ENCODE data around the gene NECTIN3.

The NECTIN3 gene

DNA sequence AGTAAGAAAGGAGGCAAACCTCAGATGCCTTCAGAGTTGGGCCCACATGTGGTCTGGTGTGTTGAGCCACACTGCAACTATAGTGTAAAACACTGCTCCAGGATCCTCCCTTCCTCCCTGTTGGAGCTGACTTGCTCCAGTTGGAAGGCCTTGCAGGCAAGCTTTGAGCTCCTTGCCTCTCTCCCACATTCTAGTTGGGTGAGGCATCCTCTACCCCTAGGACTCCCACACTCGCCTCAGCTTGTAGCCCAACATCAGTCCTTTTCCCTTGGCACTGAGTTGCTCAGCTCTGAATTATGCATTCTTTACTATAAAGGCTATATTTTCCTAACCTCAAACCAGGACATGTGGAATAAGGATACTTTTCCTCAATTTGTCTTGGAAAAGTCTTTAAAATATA lies 143.9 kb downstream of the NECTIN3 start:
- no peak for TF ChIP-seq TAF1 (IDR thresholded peaks at IDR 0.05; ENCODE audit: low read depth)
- no peak for TF ChIP-seq ZBTB7A (IDR thresholded peaks at IDR 0.05; ENCODE audit: low read depth)
- TF ChIP-seq FOXM1 (IDR thresholded peaks at IDR 0.05; ENCODE audit: borderline replicate concordance, low read depth) = no peak
- TF ChIP-seq EGR1 (IDR thresholded peaks at IDR 0.05) = no peak
- no peak for TF ChIP-seq CEBPB (IDR thresholded peaks at IDR 0.05)
- TF ChIP-seq NFIC (IDR thresholded peaks at IDR 0.05) = no peak

DNA sequence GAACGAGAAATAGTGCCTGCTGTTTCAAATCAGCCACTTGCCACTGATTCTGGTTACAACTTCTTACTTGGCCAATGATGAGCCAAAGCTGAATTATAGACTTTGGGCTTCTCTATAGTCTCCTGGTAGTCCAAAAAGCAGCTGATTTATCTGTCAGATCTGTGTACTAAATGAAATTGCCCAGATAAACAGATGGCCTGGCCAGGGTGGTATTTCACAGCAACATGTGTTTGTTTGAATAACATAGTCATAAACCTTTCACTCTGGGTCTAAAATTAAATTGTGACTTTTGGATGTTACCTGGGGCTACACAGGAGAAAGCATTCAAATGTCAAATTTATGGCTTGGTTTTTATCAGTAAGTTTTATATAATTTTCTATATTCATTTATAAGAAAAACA lies 147.0 kb downstream of the NECTIN3 start:
- TF ChIP-seq RAD21 (IDR thresholded peaks at IDR 0.05; ENCODE audit: low read depth) (no peak), TCF12 (IDR thresholded peaks at IDR 0.05; ENCODE audit: low read depth) (no peak), EP300 (IDR thresholded peaks at IDR 0.05; ENCODE audit: borderline replicate concordance) (no peak), CREB1 (IDR thresholded peaks at IDR 0.05; ENCODE audit: low read depth) (no peak), NFIC (IDR thresholded peaks at IDR 0.05) (no peak)

DNA sequence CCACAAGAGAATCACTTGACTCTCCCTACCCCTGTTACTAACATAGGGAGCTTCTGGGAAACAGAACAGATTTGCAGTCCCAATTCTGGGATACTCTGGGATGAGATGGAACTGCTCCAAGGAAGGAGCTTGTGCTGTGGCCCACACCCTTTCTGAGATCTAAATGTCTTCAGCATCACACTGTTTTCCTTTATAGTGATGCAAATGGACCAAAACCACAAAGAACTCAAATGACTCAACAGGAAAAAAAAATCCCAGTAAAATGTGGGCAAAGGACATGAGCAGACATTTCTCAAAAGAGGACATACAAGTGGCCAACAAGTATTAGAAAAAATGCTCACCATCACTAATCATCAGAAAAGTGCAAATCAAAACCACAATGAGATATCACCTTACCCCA lies 155.6 kb downstream of the NECTIN3 start:
- TF ChIP-seq TCF12 (IDR thresholded peaks at IDR 0.05; ENCODE audit: low read depth) (no peak), CREB1 (IDR thresholded peaks at IDR 0.05; ENCODE audit: low read depth) (no peak)

DNA sequence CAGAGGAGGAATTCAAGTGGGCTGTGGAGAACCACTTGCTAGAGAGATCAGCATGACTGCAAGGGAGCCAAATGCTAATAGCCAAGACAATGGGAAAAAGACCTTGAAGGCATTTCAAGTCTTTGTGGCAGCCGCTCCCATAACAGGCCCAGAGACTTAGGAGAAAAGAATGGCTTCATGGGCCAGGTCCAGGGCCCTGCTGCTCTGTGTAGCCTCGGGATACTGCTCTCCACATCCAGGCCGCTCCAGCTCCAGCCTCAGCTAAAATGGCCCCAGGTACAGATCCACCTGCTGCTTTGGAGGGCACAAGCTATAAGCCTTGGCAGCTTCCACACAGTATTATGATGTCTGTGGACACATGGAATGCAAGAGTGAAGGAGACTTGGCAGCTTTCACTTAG lies 157.7 kb downstream of the NECTIN3 start:
- no peak for TF ChIP-seq TAF1 (IDR thresholded peaks at IDR 0.05; ENCODE audit: low read depth)
- TF ChIP-seq, protein P1, sequence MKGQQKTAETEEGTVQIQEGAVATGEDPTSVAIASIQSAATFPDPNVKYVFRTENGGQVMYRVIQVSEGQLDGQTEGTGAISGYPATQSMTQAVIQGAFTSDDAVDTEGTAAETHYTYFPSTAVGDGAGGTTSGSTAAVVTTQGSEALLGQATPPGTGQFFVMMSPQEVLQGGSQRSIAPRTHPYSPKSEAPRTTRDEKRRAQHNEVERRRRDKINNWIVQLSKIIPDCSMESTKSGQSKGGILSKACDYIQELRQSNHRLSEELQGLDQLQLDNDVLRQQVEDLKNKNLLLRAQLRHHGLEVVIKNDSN (IDR thresholded peaks at IDR 0.05) = no peak
- no peak for TF ChIP-seq CEBPB (IDR thresholded peaks at IDR 0.05)
- TF ChIP-seq, protein P2, sequence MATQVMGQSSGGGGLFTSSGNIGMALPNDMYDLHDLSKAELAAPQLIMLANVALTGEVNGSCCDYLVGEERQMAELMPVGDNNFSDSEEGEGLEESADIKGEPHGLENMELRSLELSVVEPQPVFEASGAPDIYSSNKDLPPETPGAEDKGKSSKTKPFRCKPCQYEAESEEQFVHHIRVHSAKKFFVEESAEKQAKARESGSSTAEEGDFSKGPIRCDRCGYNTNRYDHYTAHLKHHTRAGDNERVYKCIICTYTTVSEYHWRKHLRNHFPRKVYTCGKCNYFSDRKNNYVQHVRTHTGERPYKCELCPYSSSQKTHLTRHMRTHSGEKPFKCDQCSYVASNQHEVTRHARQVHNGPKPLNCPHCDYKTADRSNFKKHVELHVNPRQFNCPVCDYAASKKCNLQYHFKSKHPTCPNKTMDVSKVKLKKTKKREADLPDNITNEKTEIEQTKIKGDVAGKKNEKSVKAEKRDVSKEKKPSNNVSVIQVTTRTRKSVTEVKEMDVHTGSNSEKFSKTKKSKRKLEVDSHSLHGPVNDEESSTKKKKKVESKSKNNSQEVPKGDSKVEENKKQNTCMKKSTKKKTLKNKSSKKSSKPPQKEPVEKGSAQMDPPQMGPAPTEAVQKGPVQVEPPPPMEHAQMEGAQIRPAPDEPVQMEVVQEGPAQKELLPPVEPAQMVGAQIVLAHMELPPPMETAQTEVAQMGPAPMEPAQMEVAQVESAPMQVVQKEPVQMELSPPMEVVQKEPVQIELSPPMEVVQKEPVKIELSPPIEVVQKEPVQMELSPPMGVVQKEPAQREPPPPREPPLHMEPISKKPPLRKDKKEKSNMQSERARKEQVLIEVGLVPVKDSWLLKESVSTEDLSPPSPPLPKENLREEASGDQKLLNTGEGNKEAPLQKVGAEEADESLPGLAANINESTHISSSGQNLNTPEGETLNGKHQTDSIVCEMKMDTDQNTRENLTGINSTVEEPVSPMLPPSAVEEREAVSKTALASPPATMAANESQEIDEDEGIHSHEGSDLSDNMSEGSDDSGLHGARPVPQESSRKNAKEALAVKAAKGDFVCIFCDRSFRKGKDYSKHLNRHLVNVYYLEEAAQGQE (IDR thresholded peaks at IDR 0.05; ENCODE audit: low read depth) = no peak
- TF ChIP-seq CREB1 (IDR thresholded peaks at IDR 0.05; ENCODE audit: low read depth) = no peak
- TF ChIP-seq RAD21 (IDR thresholded peaks at IDR 0.05; ENCODE audit: low read depth) = no peak
- no peak for TF ChIP-seq EP300 (IDR thresholded peaks at IDR 0.05; ENCODE audit: borderline replicate concordance)
- no peak for TF ChIP-seq FOXM1 (IDR thresholded peaks at IDR 0.05; ENCODE audit: borderline replicate concordance, low read depth)
- TF ChIP-seq EGR1 (IDR thresholded peaks at IDR 0.05) = no peak
- no peak for TF ChIP-seq NFIC (IDR thresholded peaks at IDR 0.05)
- no peak for TF ChIP-seq TCF12 (IDR thresholded peaks at IDR 0.05; ENCODE audit: low read depth)
- TF ChIP-seq, protein P3, sequence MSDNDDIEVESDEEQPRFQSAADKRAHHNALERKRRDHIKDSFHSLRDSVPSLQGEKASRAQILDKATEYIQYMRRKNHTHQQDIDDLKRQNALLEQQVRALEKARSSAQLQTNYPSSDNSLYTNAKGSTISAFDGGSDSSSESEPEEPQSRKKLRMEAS (IDR thresholded peaks at IDR 0.05) = no peak
- TF ChIP-seq TEAD4 (IDR thresholded peaks at IDR 0.05) = no peak
- TF ChIP-seq ZBTB7A (IDR thresholded peaks at IDR 0.05; ENCODE audit: low read depth) = no peak
- TF ChIP-seq YY1 (IDR thresholded peaks at IDR 0.05; ENCODE audit: low read depth) = no peak

DNA sequence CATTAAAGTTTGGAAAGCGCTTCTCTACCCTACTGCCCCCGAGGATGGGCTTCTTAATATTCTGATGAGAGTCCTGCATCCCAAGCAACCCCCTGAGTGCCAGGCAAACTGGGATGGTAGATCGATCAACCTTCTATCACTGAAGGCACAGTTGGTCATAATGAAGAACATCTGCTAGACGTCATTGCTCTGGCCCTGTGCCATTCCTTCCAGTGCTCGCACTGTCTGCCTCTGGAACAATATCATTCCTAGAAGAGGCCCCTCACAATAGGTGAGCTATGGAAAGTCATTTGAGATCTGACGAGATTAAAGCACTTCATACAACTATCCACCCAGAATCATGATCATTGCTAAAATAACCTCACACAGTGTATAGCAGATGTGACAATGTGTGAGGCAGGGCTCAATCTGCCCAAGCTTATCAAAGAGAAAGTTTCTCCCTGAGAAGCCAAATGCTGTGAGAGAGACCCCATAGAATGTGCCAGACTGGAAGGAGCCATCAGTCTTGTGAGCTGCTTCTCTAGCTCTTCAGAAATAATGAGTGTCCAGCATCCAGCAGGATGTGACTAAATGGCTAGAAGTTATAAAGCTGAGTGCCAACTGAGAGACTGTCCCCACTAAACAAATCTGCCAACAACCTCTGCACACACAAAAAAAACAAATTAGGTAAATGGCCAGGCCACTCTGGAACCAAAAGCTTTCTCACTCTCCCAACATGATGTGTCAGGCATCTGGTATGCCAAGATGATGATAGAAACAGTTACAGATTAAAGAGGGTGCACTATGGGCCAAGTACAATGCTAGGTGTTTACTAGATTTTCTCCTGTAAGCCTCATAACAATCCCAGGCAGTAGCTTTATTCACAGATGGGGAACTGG lies 165.5 kb downstream of the NECTIN3 start:
- no peak for TF ChIP-seq TEAD4 (IDR thresholded peaks at IDR 0.05)
- no peak for TF ChIP-seq EGR1 (IDR thresholded peaks at IDR 0.05)
- no peak for TF ChIP-seq FOXM1 (IDR thresholded peaks at IDR 0.05; ENCODE audit: borderline replicate concordance, low read depth)
- no peak for TF ChIP-seq EP300 (IDR thresholded peaks at IDR 0.05; ENCODE audit: borderline replicate concordance)
- no peak for TF ChIP-seq TCF12 (IDR thresholded peaks at IDR 0.05; ENCODE audit: low read depth)
- no peak for TF ChIP-seq CREB1 (IDR thresholded peaks at IDR 0.05; ENCODE audit: low read depth)
- TF ChIP-seq CEBPB (IDR thresholded peaks at IDR 0.05) = no peak
- no peak for TF ChIP-seq TAF1 (IDR thresholded peaks at IDR 0.05; ENCODE audit: low read depth)
- TF ChIP-seq, protein P2 (IDR thresholded peaks at IDR 0.05; ENCODE audit: low read depth) = no peak
- no peak for TF ChIP-seq YY1 (IDR thresholded peaks at IDR 0.05; ENCODE audit: low read depth)
- TF ChIP-seq RAD21 (IDR thresholded peaks at IDR 0.05; ENCODE audit: low read depth) = no peak
- TF ChIP-seq ZBTB7A (IDR thresholded peaks at IDR 0.05; ENCODE audit: low read depth) = no peak
- no peak for TF ChIP-seq NFIC (IDR thresholded peaks at IDR 0.05)
- TF ChIP-seq, protein P3 (IDR thresholded peaks at IDR 0.05) = no peak
- TF ChIP-seq, protein P1 (IDR thresholded peaks at IDR 0.05) = no peak

DNA sequence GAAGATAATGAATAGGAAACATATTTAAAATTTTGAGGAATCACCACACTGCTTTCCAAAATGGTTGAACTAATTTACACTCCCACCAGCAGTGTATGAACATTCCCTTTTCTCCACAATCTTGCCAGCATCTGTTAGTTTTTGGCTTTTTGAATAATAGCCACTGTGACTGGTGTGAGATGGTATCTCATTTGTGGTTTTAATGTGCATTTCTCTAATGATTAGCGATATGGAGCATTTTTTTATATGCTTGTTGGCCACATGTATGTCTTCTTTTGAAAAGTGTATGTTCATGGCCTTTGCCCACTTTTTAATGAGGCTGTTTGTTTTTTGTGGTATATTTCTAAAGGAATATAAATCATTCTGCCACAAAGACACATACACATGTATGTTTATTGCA lies 166.3 kb downstream of the NECTIN3 start:
- no peak for TF ChIP-seq CEBPB (IDR thresholded peaks at IDR 0.05)

Measured in Ishikawa (cell line).